Central memory CD8-positive, alpha-beta T cell (primary cell): ENCODE measurements around the gene PARP15.
A peak's percentile ranks its signal among the peaks of the same experiment; 100 is the strongest.
"Not testable (repeated sequence)": the region's sequence is repeated elsewhere in the genome, so short reads cannot be mapped to it uniquely, and the experiment has no call there.

Source experiments
- ATAC-seq: fragments of 150-1000 bp; cut with Tn5 transposase; replicated peaks from 2 replicates; pipeline ENCODE4 v1.10.0; 2022; ENCODE audit warnings: mild to moderate bottlenecking, moderate FRiP score, moderate number of reproducible peaks; ENCODE audit not compliant: poor library complexity, severe bottlenecking; ENCODE audit errors: extremely low read depth
- DNase-seq, 2 donors: peaks; one replicate each; pipeline ENCODE4 v3.0.0; 2021; ENCODE audit warnings: low spot score in 2 of 2
- H3K27ac Mint-ChIP-seq: one replicate; pipeline ENCODE4 v1.8.0; 2022; ENCODE audit warnings: low read depth, mild to moderate bottlenecking, moderate library complexity, mixed read lengths
- H3K27me3 Mint-ChIP-seq: one replicate; pipeline ENCODE4 v1.8.0; 2022; ENCODE audit warnings: mixed read lengths
- H3K36me3 Mint-ChIP-seq: one replicate; pipeline ENCODE4 v1.8.0; 2022; ENCODE audit warnings: mild to moderate bottlenecking, moderate library complexity, mixed read lengths; ENCODE audit not compliant: insufficient read depth
- H3K4me1 Mint-ChIP-seq: one replicate; pipeline ENCODE4 v1.8.0; 2022; ENCODE audit warnings: mixed read lengths
- H3K4me3 Mint-ChIP-seq: one replicate; pipeline ENCODE4 v1.8.0; 2022; ENCODE audit warnings: mild to moderate bottlenecking, moderate library complexity, mixed read lengths
- H3K9me3 Mint-ChIP-seq: one replicate; pipeline ENCODE4 v1.8.0; 2022; ENCODE audit warnings: mixed read lengths

Gene PARP15

DNA sequence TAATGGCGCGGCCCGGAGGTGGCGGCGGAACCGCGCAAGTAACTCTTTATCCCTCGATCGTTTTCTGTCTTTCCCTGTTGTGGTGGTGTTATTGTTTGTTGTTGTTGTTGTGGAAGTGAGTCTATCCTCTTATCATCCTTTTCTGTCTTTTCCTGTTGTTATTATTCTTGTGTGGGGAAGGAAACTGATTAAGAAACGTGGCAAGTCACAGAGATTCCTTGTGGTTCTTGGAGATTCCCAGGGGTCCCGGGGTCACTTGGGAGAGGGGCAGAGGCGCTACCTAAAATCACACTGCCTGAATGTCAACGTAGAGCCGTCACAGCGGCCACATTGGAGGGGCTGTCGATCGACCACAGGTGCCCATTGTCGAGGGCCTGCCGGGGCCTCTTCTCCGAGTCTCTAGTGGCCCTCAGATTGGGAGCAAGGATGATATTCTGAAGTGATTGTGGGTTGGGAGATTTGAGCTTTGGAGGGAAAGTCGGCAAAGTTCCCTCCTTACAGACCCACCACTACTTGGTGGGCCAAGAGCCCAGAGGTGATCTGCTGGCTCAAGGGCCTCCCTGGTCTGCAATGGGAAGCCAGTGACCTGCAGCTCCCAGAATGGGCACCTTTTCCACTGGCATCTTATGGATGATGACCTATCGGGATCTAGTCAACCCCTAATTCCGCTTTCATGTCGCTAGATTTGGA is 104.0 kb downstream of the PARP15 start:
- Mint-ChIP-seq H3K4me3 (peak overlapping the region; percentile 90), H3K27ac (peak overlapping the region; percentile 97), H3K27me3 (no peaks in the 10 kb centered on the region), H3K9me3 (no peaks in the 10 kb centered on the region), H3K36me3 (peaks cover 32% of the 10 kb centered on the region), H3K4me1 (peaks cover 55% of the 10 kb centered on the region)
- no peak for ATAC-seq
- no peak for DNase-seq

GRCh38 chr3:122681974-122682409 is 104.5 kb downstream of the PARP15 start:
- Mint-ChIP-seq H3K27ac (peak overlapping the region; percentile 97), H3K4me1 (peaks cover 59% of the 10 kb centered on the region), H3K36me3 (peaks cover 35% of the 10 kb centered on the region), H3K4me3 (peak overlapping the region; percentile 90), H3K27me3 (no peaks in the 10 kb centered on the region), H3K9me3 (no peaks in the 10 kb centered on the region)
- ATAC-seq, result no peak
- no peak for DNase-seq

DNA sequence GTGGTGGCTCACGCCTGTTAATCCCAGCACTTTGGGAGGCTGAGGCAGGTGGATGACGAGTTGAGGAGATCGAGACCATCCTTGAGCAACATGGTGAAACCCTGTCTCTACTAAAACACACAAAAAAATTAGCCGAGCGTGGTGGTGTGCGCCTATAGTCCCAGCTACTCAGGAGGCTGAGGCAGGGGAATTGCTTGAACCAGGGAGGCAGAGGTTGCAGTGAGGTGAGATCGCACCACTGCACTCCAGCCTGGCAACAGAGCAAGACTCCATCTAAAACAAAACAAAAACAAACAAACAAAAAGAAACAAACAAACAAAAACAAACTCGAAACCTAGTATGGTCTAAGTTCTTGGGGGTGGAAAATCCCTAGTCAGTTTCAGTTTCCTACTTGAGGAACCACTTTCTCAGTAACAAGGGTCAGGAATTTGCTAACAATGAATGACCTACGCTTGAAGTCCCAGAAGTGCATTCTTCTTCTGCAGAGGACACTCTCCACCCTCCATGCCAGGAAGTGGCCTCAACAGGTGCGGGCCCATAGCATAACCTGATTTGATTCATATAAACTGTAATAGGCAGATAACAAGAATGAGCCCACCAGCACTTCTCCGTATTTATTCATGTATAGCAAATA is 105.4 kb downstream of the PARP15 start:
- not testable (repeated sequence) for ATAC-seq, H3K9me3 Mint-ChIP-seq, DNase-seq, H3K27me3 Mint-ChIP-seq
- Mint-ChIP-seq H3K36me3 (peaks cover 35% of the 10 kb centered on the region), H3K4me3 (peak overlapping the region; percentile 90), H3K4me1 (peaks cover 64% of the 10 kb centered on the region), H3K27ac (peak overlapping the region; percentile 97)

DNA sequence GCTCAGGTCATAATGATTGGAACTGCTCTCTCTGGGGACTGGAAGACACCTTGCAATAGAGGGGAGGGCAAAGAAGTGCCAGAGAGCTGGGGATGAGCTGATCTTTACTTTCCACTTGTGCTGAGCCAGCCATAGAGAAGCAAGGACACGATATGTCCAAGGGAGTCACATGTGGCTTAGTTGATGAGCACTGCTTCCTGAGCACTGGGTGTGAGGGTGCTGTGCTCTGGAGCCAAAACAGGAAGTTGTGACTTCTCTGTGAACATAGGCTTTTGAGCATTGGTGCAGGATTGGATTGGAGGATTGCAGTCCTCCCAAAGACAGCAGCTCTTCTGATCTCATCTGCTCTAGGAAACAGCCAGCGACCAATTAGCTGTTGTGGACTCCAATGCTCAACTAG is 109.8 kb downstream of the PARP15 start:
- Mint-ChIP-seq H3K4me3 (no peak overlapping the region), H3K27me3 (no peaks in the 10 kb centered on the region), H3K4me1 (peaks cover 35% of the 10 kb centered on the region), H3K36me3 (peaks cover 36% of the 10 kb centered on the region), H3K27ac (no peak overlapping the region), H3K9me3 (no peaks in the 10 kb centered on the region)
- DNase-seq (no peak), ATAC-seq (no peak)
